Measurements from ENCODE around the gene METTL22.

The METTL22 gene

DNA sequence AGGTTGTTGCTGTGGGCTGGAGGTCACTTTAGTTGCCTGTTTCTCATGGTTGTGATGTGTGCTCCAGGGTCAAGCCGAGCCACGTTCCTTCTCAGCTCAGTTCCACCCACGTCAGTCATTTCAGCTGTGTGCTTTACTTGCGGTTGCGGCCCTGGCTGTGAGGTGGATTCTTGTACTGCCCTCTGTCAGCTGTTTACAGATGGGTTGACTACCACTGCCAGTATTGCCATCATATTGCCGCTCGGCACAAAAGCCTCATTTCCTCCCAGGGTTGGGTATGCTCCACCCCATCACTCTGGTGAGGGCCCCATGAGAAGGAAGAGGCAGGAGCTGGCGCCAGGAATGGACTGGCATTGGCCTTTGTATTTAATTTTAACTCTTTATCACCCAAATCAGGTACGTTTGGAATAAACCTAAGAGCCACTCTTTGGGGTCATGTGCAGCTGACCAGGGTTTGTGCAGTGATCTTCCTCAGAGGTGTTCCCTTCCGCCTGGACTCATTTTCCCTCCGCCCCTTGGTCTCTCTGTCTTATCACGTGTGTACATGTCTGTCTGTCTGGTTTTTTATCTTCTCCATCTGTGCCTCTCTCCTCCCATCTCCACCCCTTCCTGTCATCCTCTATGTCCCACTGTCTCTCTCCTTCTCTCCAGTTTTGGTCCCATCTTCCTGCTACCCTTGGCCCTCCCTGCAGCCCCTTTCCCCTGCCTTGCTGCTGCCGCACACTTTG, 25.0 kb downstream of the METTL22 start:
- H3K36me3 ChIP-seq (replicated peaks in 1 of 2; ENCODE audit: control insufficient read depth in 2 of 2, insufficient read depth in 2 of 2, low read length in 2 of 2), result peaks cover 50 to 73% of the 10 kb centered on the region in 2 donors

GRCh38 chr16:8647721-8648318, 26.3 kb downstream of the METTL22 start:
- no peak overlapping the region for H4K8ac ChIP-seq (ENCODE audit: low read depth, low read length)
- peak overlapping the region in 1 of 2 donors; percentile 65 for H3K4me3 ChIP-seq (ENCODE audit: low read length in 2 of 2)
- no peak overlapping the region for H4K91ac ChIP-seq (ENCODE audit: low read depth, low read length, poor library complexity)
- no peak overlapping the region for H2AFZ ChIP-seq (ENCODE audit: low read length)
- H3K4ac ChIP-seq (ENCODE audit: low read length), result no peak overlapping the region
- no peaks in the 10 kb centered on the region for H3K4me1 ChIP-seq (ENCODE audit: control insufficient read depth in 2 of 2, insufficient read depth in 1 of 2, low read depth in 1 of 2, low read length in 2 of 2)
- H3K4me2 ChIP-seq (ENCODE audit: insufficient read depth, low read length, poor library complexity, severe bottlenecking), result no peak overlapping the region
- no peak overlapping the region for H2BK12ac ChIP-seq (ENCODE audit: low read length)
- peaks cover 0 to 4% of the 10 kb centered on the region in 2 donors for H3K9me3 ChIP-seq (replicated peaks in 1 of 2; ENCODE audit: control insufficient read depth in 2 of 2, insufficient read depth in 1 of 2, low read depth in 1 of 2, low read length in 2 of 2)
- no peak overlapping the region for H2BK120ac ChIP-seq (ENCODE audit: low read depth, low read length)
- peaks cover 37 to 60% of the 10 kb centered on the region in 2 donors for H3K36me3 ChIP-seq (replicated peaks in 1 of 2; ENCODE audit: control insufficient read depth in 2 of 2, insufficient read depth in 2 of 2, low read length in 2 of 2)
- H3K14ac ChIP-seq (ENCODE audit: low read length), result no peak overlapping the region
- H3K9ac ChIP-seq (ENCODE audit: low read depth, low read length, poor library complexity), result no peak overlapping the region
- H2BK15ac ChIP-seq (ENCODE audit: low read length), result no peak overlapping the region
- no peak overlapping the region for H3K18ac ChIP-seq (ENCODE audit: low read length)
- no peak overlapping the region for H3K27ac ChIP-seq (replicated peaks; ENCODE audit: low read length)
- no peaks in the 10 kb centered on the region for H3K79me1 ChIP-seq (ENCODE audit: low read depth, low read length)
- no peak overlapping the region for H3K23ac ChIP-seq (ENCODE audit: low read depth, low read length, poor library complexity)
- DNase-seq (ENCODE audit: low spot score), result no peak
- no peak overlapping the region for H2AK5ac ChIP-seq (ENCODE audit: low read depth, low read length)
- H3K27me3 ChIP-seq (ENCODE audit: control insufficient read depth in 3 of 3, insufficient read depth in 3 of 3, low read depth in 1 of 3, low read length in 3 of 3), result no peaks in the 10 kb centered on the region
- no CpG with 5 or more reads among the region's 9 CpGs for WGBS, 2 donors (ENCODE audit: extremely low coverage in 2 of 2, insufficient read length in 2 of 2, insufficient replicate concordance in 1 of 2)
- no peak overlapping the region for H2BK5ac ChIP-seq (ENCODE audit: low read length)

More for the DNA sequence above, 25.0 kb downstream of the METTL22 start:
- Histone ChIP-seq H3K4me1 (ENCODE audit: control insufficient read depth in 2 of 2, insufficient read depth in 1 of 2, low read depth in 1 of 2, low read length in 2 of 2) (no peaks in the 10 kb centered on the region), H3K79me1 (ENCODE audit: low read depth, low read length) (no peaks in the 10 kb centered on the region), H3K27me3 (ENCODE audit: control insufficient read depth in 3 of 3, insufficient read depth in 3 of 3, low read depth in 1 of 3, low read length in 3 of 3) (no peaks in the 10 kb centered on the region), H3K23ac (ENCODE audit: low read depth, low read length, poor library complexity) (no peak overlapping the region), H3K18ac (ENCODE audit: low read length) (no peak overlapping the region), H2BK120ac (ENCODE audit: low read depth, low read length) (no peak overlapping the region), H3K27ac (replicated peaks; ENCODE audit: low read length) (no peak overlapping the region), H2BK12ac (ENCODE audit: low read length) (no peak overlapping the region), H3K9ac (ENCODE audit: low read depth, low read length, poor library complexity) (no peak overlapping the region), H3K4me2 (ENCODE audit: insufficient read depth, low read length, poor library complexity, severe bottlenecking) (no peak overlapping the region), H3K9me3 (replicated peaks in 1 of 2; ENCODE audit: control insufficient read depth in 2 of 2, insufficient read depth in 1 of 2, low read depth in 1 of 2, low read length in 2 of 2) (peaks cover 0 to 6% of the 10 kb centered on the region in 2 donors), H3K4me3 (ENCODE audit: low read length in 2 of 2) (no peak overlapping the region), H2AK5ac (ENCODE audit: low read depth, low read length) (no peak overlapping the region), H4K8ac (ENCODE audit: low read depth, low read length) (no peak overlapping the region), H4K91ac (ENCODE audit: low read depth, low read length, poor library complexity) (no peak overlapping the region), H3K4ac (ENCODE audit: low read length) (no peak overlapping the region), H2AFZ (ENCODE audit: low read length) (no peak overlapping the region), H3K14ac (ENCODE audit: low read length) (no peak overlapping the region), H2BK5ac (ENCODE audit: low read length) (no peak overlapping the region), H2BK15ac (ENCODE audit: low read length) (no peak overlapping the region)
- no peak for DNase-seq (ENCODE audit: low spot score)
- WGBS, 2 donors (ENCODE audit: extremely low coverage in 2 of 2, insufficient read length in 2 of 2, insufficient replicate concordance in 1 of 2), result no CpG with 5 or more reads among the region's 13 CpGs

DNA sequence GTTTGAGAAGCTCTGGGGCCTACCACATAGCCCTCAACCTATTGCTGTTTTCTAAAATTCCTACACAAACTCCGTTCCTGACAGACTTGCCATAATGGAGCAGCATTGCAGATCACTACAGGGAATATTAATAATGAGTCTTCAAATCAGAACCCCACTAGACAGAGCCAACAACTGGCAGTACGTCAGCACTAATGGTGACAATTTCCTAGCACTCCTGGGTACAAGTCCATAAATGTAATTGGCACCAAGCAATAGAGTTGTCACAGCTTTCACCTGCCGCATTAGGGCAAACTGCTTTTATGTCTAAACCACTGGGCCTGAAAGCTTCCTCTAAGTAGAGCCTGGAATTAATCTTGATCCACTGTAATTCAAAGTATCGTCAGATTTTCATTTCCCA, 27.4 kb downstream of the METTL22 start:
- H3K4me2 ChIP-seq (ENCODE audit: insufficient read depth, low read length, poor library complexity, severe bottlenecking), result no peak overlapping the region
- no peak overlapping the region for H4K91ac ChIP-seq (ENCODE audit: low read depth, low read length, poor library complexity)
- no peak overlapping the region for H3K4me3 ChIP-seq (ENCODE audit: low read length in 2 of 2)
- H3K9ac ChIP-seq (ENCODE audit: low read depth, low read length, poor library complexity), result no peak overlapping the region
- no peak overlapping the region for H2BK5ac ChIP-seq (ENCODE audit: low read length)
- no peak overlapping the region for H3K4ac ChIP-seq (ENCODE audit: low read length)
- H2BK12ac ChIP-seq (ENCODE audit: low read length), result no peak overlapping the region
- H3K14ac ChIP-seq (ENCODE audit: low read length), result no peak overlapping the region
- no peak overlapping the region for H2BK15ac ChIP-seq (ENCODE audit: low read length)
- WGBS, 2 donors (ENCODE audit: extremely low coverage in 2 of 2, insufficient read length in 2 of 2, insufficient replicate concordance in 1 of 2), result no CpG with 5 or more reads among the region's 4 CpGs
- H3K9me3 ChIP-seq (replicated peaks in 1 of 2; ENCODE audit: control insufficient read depth in 2 of 2, insufficient read depth in 1 of 2, low read depth in 1 of 2, low read length in 2 of 2), result peaks cover 0 to 4% of the 10 kb centered on the region in 2 donors
- H3K23ac ChIP-seq (ENCODE audit: low read depth, low read length, poor library complexity), result no peak overlapping the region
- H4K8ac ChIP-seq (ENCODE audit: low read depth, low read length), result no peak overlapping the region
- H3K36me3 ChIP-seq (replicated peaks in 1 of 2; ENCODE audit: control insufficient read depth in 2 of 2, insufficient read depth in 2 of 2, low read length in 2 of 2), result peaks cover 34 to 50% of the 10 kb centered on the region in 2 donors
- H2BK120ac ChIP-seq (ENCODE audit: low read depth, low read length), result no peak overlapping the region
- H3K79me1 ChIP-seq (ENCODE audit: low read depth, low read length), result no peaks in the 10 kb centered on the region
- H2AK5ac ChIP-seq (ENCODE audit: low read depth, low read length), result no peak overlapping the region
- H3K27me3 ChIP-seq (ENCODE audit: control insufficient read depth in 3 of 3, insufficient read depth in 3 of 3, low read depth in 1 of 3, low read length in 3 of 3), result no peaks in the 10 kb centered on the region
- no peak overlapping the region for H3K27ac ChIP-seq (replicated peaks; ENCODE audit: low read length)
- H2AFZ ChIP-seq (ENCODE audit: low read length), result no peak overlapping the region
- no peak overlapping the region for H3K18ac ChIP-seq (ENCODE audit: low read length)
- no peak for DNase-seq (ENCODE audit: low spot score)
- no peaks in the 10 kb centered on the region for H3K4me1 ChIP-seq (ENCODE audit: control insufficient read depth in 2 of 2, insufficient read depth in 1 of 2, low read depth in 1 of 2, low read length in 2 of 2)

DNA sequence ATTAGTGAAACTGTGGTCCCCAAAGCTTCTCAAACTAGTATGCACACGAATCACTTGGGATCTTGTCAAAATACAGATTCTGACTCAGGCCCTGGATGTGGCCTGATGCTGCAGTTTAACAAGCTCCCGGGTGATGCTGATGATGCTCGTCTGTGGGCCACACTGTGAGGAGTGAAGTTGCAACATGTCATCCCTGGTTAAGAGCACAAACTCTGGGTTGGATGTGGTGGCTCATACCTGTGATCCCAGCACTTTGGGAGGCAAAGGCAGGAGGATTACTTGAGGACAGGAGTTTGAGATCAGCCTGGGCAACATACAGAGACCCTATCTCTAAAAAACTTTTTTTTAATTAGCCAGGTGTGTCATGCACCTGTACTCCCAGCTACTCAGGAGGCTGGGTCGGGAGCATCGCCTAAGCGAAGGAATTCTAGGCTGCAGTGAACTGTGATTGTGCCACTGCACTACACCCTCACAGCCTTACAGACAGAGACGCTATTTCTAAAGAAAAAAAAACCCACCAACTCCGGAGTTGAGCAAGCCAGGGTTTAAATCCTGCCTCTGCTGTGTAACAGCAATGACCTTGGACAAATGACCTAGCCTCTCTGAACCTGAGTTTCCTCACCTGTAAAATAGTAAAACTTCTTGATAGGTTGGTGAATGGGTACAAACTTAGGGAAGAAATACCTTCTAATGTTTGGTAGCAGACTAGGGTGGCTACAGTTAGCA, 28.5 kb downstream of the METTL22 start:
- Histone ChIP-seq H2AFZ (ENCODE audit: low read length) (no peak overlapping the region), H2BK12ac (ENCODE audit: low read length) (no peak overlapping the region), H3K4me3 (ENCODE audit: low read length in 2 of 2) (no peak overlapping the region), H4K91ac (ENCODE audit: low read depth, low read length, poor library complexity) (no peak overlapping the region), H3K27me3 (ENCODE audit: control insufficient read depth in 3 of 3, insufficient read depth in 3 of 3, low read depth in 1 of 3, low read length in 3 of 3) (no peaks in the 10 kb centered on the region), H3K9ac (ENCODE audit: low read depth, low read length, poor library complexity) (no peak overlapping the region), H3K79me1 (ENCODE audit: low read depth, low read length) (no peaks in the 10 kb centered on the region), H2BK5ac (ENCODE audit: low read length) (no peak overlapping the region), H2BK120ac (ENCODE audit: low read depth, low read length) (no peak overlapping the region), H4K8ac (ENCODE audit: low read depth, low read length) (no peak overlapping the region), H2BK15ac (ENCODE audit: low read length) (no peak overlapping the region), H2AK5ac (ENCODE audit: low read depth, low read length) (no peak overlapping the region), H3K14ac (ENCODE audit: low read length) (no peak overlapping the region), H3K23ac (ENCODE audit: low read depth, low read length, poor library complexity) (no peak overlapping the region), H3K27ac (replicated peaks; ENCODE audit: low read length) (no peak overlapping the region), H3K36me3 (replicated peaks in 1 of 2; ENCODE audit: control insufficient read depth in 2 of 2, insufficient read depth in 2 of 2, low read length in 2 of 2) (peaks cover 24 to 39% of the 10 kb centered on the region in 2 donors), H3K4me1 (ENCODE audit: control insufficient read depth in 2 of 2, insufficient read depth in 1 of 2, low read depth in 1 of 2, low read length in 2 of 2) (no peaks in the 10 kb centered on the region), H3K18ac (ENCODE audit: low read length) (no peak overlapping the region), H3K9me3 (replicated peaks in 1 of 2; ENCODE audit: control insufficient read depth in 2 of 2, insufficient read depth in 1 of 2, low read depth in 1 of 2, low read length in 2 of 2) (peaks cover 0 to 2% of the 10 kb centered on the region in 2 donors), H3K4me2 (ENCODE audit: insufficient read depth, low read length, poor library complexity, severe bottlenecking) (no peak overlapping the region), H3K4ac (ENCODE audit: low read length) (no peak overlapping the region)
- no peak for DNase-seq (ENCODE audit: low spot score)
- no CpG with 5 or more reads among the region's 8 CpGs for WGBS, 2 donors (ENCODE audit: extremely low coverage in 2 of 2, insufficient read length in 2 of 2, insufficient replicate concordance in 1 of 2)

All from neuronal stem cell (in vitro differentiated cells).